Vagina (tissue), 2 donors: ENCODE results near the gene CHD6. TPM values are rescaled to one million over a fixed set of nuclear protein-coding genes. Genes with fewer than 3 reads are reported as not detected.

Source experiments
- DNase-seq, 2 donors: peaks; one replicate each; pipeline ENCODE4 v3.0.0-alpha.2; 2017; ENCODE audit errors: extremely low spot score in 2 of 2
- H3K27ac ChIP-seq: fragments of 200-600 bp; sonication (generic); one replicate; pipeline ENCODE4 v1.5.1; 2019
- H3K27me3 ChIP-seq: fragments of 200-600 bp; sonication (generic); one replicate; pipeline ENCODE4 v1.5.1; 2019
- H3K36me3 ChIP-seq, 2 donors: fragments of 200-600 bp; sonication (generic); one replicate each; pipeline ENCODE4 v1.5.1; 2017 to 2019
- H3K4me1 ChIP-seq: fragments of 200-600 bp; sonication (generic); one replicate; pipeline ENCODE4 v1.5.1; 2019
- H3K4me3 ChIP-seq, 2 donors: fragments of 200-600 bp; sonication (generic); 1 replicate in 1 of 2; 2 replicates in 1 of 2; pipeline ENCODE4 v1.5.1; 2016 to 2019
- H3K9me3 ChIP-seq: fragments of 200-600 bp; sonication (generic); one replicate; pipeline ENCODE4 v1.5.1; 2019
- POLR2A ChIP-seq, 2 donors: fragments of 450-650 bp; IDR thresholded peaks; one replicate each; pipeline ENCODE4 v1.6.1; 2017; ENCODE audit warnings: antibody characterized with exemption in 2 of 2, mild to moderate bottlenecking in 2 of 2, moderate library complexity in 2 of 2
- POLR2AphosphoS5 ChIP-seq, 2 donors: sonication (generic); formaldehyde crosslinking; IDR thresholded peaks; one replicate each; pipeline ENCODE4 v1.9.0; 2017; ENCODE audit warnings: antibody characterized with exemption in 2 of 2, mild to moderate bottlenecking in 2 of 2, low read depth in 1 of 2; ENCODE audit not compliant: insufficient read depth in 1 of 2
- intact Hi-C: fragments of 100-400 bp; cut with DNase I; formaldehyde crosslinking; loops from one replicate; pipeline ENCODE4 v1.15.1; 2023
- total RNA-seq: library from RNA; depleted of rRNA; stranded (reverse); fragments of >200 nt; gene quantifications from one replicate; pipeline ENCODE4 v1.2.3, GENCODE V29; 2016
- TF ChIP-seq, protein P1 (sequence below), 3 experiments: fragments of 450-650 bp in 2 of 3; fragments of 200-600 bp in 1 of 3; sonication (generic) in 1 of 3; IDR thresholded peaks; one replicate each; pipeline ENCODE4 v1.5.1; 2017 to 2019; ENCODE audit warnings: antibody characterized with exemption in 3 of 3, mild to moderate bottlenecking in 2 of 3, moderate library complexity in 2 of 3

Gene CHD6
- total RNA-seq, 1 donor from 2014 or later = 37.6 TPM

DNA sequence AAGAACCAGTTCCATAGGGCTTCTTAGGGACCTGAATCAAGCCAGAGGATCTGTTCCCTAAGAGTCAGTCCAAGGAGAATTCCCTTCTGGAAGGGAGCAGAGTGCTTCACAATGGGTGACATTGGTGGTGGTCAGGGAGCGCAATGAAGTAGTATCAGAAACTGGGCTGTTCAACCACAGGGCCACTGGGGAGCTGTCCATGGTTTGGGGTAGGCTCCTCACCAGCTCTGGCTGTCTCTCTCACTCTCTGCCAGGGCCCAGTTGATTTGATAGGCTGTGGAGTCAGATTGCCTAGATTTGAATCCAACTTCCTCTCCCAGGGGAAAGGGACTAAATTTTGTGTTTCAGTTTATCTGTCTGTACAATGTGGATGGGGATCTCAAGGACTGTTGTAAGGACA, 36.7 kb upstream of the CHD6 start:
- Histone ChIP-seq H3K9me3 (no peaks in the 10 kb centered on the region), H3K4me1 (no peaks in the 10 kb centered on the region), H3K27ac (no peak overlapping the region), H3K27me3 (no peaks in the 10 kb centered on the region), H3K4me3 (no peak overlapping the region), H3K36me3 (no peaks in the 10 kb centered on the region)
- TF ChIP-seq POLR2A (IDR thresholded peaks at IDR 0.05) = no peak
- TF ChIP-seq, protein P1, sequence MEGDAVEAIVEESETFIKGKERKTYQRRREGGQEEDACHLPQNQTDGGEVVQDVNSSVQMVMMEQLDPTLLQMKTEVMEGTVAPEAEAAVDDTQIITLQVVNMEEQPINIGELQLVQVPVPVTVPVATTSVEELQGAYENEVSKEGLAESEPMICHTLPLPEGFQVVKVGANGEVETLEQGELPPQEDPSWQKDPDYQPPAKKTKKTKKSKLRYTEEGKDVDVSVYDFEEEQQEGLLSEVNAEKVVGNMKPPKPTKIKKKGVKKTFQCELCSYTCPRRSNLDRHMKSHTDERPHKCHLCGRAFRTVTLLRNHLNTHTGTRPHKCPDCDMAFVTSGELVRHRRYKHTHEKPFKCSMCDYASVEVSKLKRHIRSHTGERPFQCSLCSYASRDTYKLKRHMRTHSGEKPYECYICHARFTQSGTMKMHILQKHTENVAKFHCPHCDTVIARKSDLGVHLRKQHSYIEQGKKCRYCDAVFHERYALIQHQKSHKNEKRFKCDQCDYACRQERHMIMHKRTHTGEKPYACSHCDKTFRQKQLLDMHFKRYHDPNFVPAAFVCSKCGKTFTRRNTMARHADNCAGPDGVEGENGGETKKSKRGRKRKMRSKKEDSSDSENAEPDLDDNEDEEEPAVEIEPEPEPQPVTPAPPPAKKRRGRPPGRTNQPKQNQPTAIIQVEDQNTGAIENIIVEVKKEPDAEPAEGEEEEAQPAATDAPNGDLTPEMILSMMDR (IDR thresholded peaks at IDR 0.05) = no peak
- TF ChIP-seq POLR2AphosphoS5 (IDR thresholded peaks at IDR 0.05; ENCODE audit: insufficient read depth in 1 of 2, low read depth in 1 of 2) = no peak
- intact Hi-C loops = no loop called here
- DNase-seq = no peak

DNA sequence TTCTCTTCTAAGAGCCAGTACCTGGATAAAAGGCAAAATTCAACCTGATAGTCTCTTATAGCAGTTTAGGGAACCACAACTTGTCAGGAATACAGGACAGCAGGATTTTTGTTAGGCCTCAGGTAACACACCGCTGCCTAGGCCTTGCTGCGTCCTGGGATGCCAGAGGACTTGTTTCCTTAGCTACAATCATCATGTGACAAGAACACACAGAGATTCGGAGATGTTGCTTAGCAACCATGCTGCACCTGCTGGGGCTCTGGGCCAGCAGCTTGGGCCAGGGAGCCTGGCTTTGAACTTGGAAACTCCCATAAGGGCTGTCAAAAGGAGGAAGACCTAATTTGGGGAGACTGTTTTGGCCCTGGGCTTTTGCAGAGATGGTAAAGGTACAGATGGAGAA, 36.1 kb upstream of the CHD6 start:
- no peak overlapping the region for H3K27ac ChIP-seq
- H3K4me3 ChIP-seq = no peak overlapping the region
- intact Hi-C loops = no loop called here
- no peaks in the 10 kb centered on the region for H3K36me3 ChIP-seq
- H3K4me1 ChIP-seq = no peaks in the 10 kb centered on the region
- DNase-seq = no peak
- no peaks in the 10 kb centered on the region for H3K9me3 ChIP-seq
- H3K27me3 ChIP-seq = no peaks in the 10 kb centered on the region
- TF ChIP-seq, protein P1 (IDR thresholded peaks at IDR 0.05) = no peak

DNA sequence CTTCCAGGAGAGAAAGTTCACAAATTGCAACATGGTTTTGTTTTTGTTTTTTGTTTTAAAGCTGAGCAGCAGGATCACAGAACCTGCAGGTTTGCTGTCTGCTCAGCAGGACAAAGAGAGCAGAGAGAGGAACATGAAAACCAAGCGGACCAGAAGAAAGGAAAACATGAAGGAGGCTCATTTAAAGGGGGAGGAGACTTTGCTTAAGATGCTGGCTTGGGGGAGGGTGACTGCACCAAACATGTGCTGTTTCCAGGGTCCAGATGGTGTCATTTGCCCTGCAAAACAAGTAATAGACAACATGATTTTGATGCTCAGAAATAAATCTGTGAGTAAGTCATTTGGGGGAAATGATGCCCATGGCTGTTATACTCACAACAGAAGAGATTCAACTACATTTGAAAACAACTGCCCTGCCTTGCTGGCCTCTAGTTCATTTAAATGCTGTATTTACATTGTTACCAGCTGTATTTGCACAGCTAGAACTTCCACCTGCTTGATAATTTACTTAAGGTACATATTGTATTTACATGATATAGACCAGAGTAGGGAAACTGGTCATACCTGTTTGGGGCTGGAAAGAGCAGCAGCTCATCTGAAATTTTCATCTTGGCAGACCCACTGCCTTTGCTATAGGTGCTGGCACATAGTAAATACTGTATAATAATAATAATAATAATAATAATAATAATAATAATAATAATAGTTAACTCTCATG, 32.2 kb upstream of the CHD6 start:
- intact Hi-C loops = no loop called here
- H3K4me1 ChIP-seq = no peaks in the 10 kb centered on the region
- H3K27ac ChIP-seq = no peak overlapping the region
- DNase-seq = no peak
- H3K4me3 ChIP-seq = no peak overlapping the region
- TF ChIP-seq, protein P1 (IDR thresholded peaks at IDR 0.05) = no peak
- no peak for TF ChIP-seq POLR2AphosphoS5 (IDR thresholded peaks at IDR 0.05; ENCODE audit: insufficient read depth in 1 of 2, low read depth in 1 of 2)
- no peak for TF ChIP-seq POLR2A (IDR thresholded peaks at IDR 0.05)
- H3K9me3 ChIP-seq = no peaks in the 10 kb centered on the region
- H3K27me3 ChIP-seq = no peaks in the 10 kb centered on the region
- no peaks in the 10 kb centered on the region for H3K36me3 ChIP-seq

DNA sequence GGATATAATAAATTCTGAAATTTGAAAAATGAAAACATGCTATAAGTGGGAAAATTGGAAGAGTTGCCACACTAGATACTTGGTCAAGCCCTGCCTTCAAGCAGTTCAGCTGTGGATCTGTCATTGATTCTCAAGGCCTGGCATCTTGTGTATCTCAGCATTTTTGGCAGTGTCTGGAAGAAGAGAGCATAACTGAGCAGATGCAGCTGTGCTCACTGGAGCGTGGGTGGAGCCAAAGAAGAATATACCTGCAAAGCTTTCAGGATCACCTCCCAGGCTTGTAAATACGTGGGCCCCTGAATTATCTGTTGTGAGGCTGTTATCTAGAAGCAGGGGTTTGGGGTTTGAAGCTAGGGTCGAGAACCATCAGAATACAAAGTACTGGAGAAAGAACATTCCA, 31.3 kb upstream of the CHD6 start:
- no peak for TF ChIP-seq POLR2AphosphoS5 (IDR thresholded peaks at IDR 0.05; ENCODE audit: insufficient read depth in 1 of 2, low read depth in 1 of 2)
- TF ChIP-seq, protein P1 (IDR thresholded peaks at IDR 0.05) = no peak
- no peak for TF ChIP-seq POLR2A (IDR thresholded peaks at IDR 0.05)
- Histone ChIP-seq H3K36me3 (no peaks in the 10 kb centered on the region), H3K4me3 (no peak overlapping the region), H3K9me3 (no peaks in the 10 kb centered on the region), H3K27ac (no peak overlapping the region), H3K4me1 (peaks cover 3% of the 10 kb centered on the region), H3K27me3 (no peaks in the 10 kb centered on the region)
- no peak for DNase-seq
- intact Hi-C loops = no loop called here

DNA sequence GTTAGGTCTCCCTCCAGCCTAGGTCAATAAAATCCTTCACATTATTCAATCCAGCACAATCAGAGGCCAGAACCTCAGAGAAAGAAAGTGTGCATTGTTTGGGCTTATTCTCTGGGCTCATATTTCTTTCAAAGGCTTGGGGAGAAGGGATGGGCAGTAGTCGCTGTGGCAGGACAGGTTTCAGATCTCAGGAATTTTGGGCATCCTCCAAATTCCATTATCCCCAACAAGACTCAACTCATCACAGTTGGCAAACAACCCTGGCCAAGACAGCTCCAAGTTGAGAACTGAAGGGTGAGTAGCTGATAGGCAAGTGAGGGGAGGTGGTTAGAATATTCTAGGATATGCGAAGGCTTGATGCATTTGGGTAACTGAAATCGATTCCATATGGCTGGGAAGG, 27.2 kb upstream of the CHD6 start:
- intact Hi-C loops = no loop called here
- peaks cover 10% of the 10 kb centered on the region for H3K4me1 ChIP-seq
- H3K9me3 ChIP-seq = no peaks in the 10 kb centered on the region
- TF ChIP-seq POLR2AphosphoS5 (IDR thresholded peaks at IDR 0.05; ENCODE audit: insufficient read depth in 1 of 2, low read depth in 1 of 2) (no peak), POLR2A (IDR thresholded peaks at IDR 0.05) (no peak)
- TF ChIP-seq, protein P1 (IDR thresholded peaks at IDR 0.05) = no peak
- no peaks in the 10 kb centered on the region for H3K36me3 ChIP-seq
- H3K27ac ChIP-seq = no peak overlapping the region
- DNase-seq = no peak
- H3K27me3 ChIP-seq = no peaks in the 10 kb centered on the region
- H3K4me3 ChIP-seq = no peak overlapping the region
